Measurements from ENCODE around the gene NLE1. TPM values are rescaled to one million over a fixed set of nuclear protein-coding genes. Genes with fewer than 3 reads are reported as not detected.
A peak's percentile ranks its signal among the peaks of the same experiment; 100 is the strongest.
"Not testable (repeated sequence)": the region's sequence is repeated elsewhere in the genome, so short reads cannot be mapped to it uniquely, and the experiment has no call there.

Gene NLE1
- total RNA-seq, 1 donor, result 13.8 TPM

GRCh38 chr17:35101036-35101435, 41.1 kb downstream of the NLE1 start:
- no peak for TF ChIP-seq CTCF (IDR thresholded peaks at IDR 0.05; ENCODE audit: insufficient read depth, low read depth, low read length)
- DNase-seq (ENCODE audit: low read depth), result no peak
- no peak overlapping the region for H3K4me3 ChIP-seq (ENCODE audit: low read depth, low read length)

GRCh38 chr17:35099908-35100307, 42.2 kb downstream of the NLE1 start:
- no peak overlapping the region for H3K4me3 ChIP-seq (ENCODE audit: low read depth, low read length)
- no peak for DNase-seq (ENCODE audit: low read depth)
- TF ChIP-seq CTCF (IDR thresholded peaks at IDR 0.05; ENCODE audit: insufficient read depth, low read depth, low read length), result no peak

- no peak overlapping the region for H3K4me3 ChIP-seq (ENCODE audit: low read depth, low read length)
- TF ChIP-seq CTCF (IDR thresholded peaks at IDR 0.05; ENCODE audit: insufficient read depth, low read depth, low read length), result no peak
- no peak for DNase-seq (ENCODE audit: low read depth)
Measured at GRCh38 chr17:35097776-35098175, 44.3 kb downstream of the NLE1 start.

- H3K4me3 ChIP-seq (ENCODE audit: low read depth, low read length), result no peak overlapping the region
- no peak for DNase-seq (ENCODE audit: low read depth)
- no peak for TF ChIP-seq CTCF (IDR thresholded peaks at IDR 0.05; ENCODE audit: insufficient read depth, low read depth, low read length)
Measured at GRCh38 chr17:35095741-35096140, 46.4 kb downstream of the NLE1 start.

GRCh38 chr17:35094902-35095301, 47.2 kb downstream of the NLE1 start:
- no peak overlapping the region for H3K4me3 ChIP-seq (ENCODE audit: low read depth, low read length)
- no peak for TF ChIP-seq CTCF (IDR thresholded peaks at IDR 0.05; ENCODE audit: insufficient read depth, low read depth, low read length)
- peak; percentile 75 for DNase-seq (ENCODE audit: low read depth)

- not testable (repeated sequence) for H3K4me3 ChIP-seq (ENCODE audit: low read depth, low read length); DNase-seq (ENCODE audit: low read depth)
Measured at GRCh38 chr17:35090707-35091106, 51.4 kb downstream of the NLE1 start.

- H3K4me3 ChIP-seq (ENCODE audit: low read depth, low read length), result peak overlapping the region; percentile 53
- TF ChIP-seq CTCF (IDR thresholded peaks at IDR 0.05; ENCODE audit: insufficient read depth, low read depth, low read length), result peak; percentile 10
- peak; percentile 39 for DNase-seq (ENCODE audit: low read depth)
Measured at GRCh38 chr17:35089586-35090296, 52.4 kb downstream of the NLE1 start.
